ENCODE data around the gene DDI2. TPM values are rescaled to one million over a fixed set of nuclear protein-coding genes. Genes with fewer than 3 reads are reported as not detected.

The DDI2 gene
- total and polyA plus RNA-seq, 4 donors = 9.5 to 72.5 (median 42.0) TPM

DNA sequence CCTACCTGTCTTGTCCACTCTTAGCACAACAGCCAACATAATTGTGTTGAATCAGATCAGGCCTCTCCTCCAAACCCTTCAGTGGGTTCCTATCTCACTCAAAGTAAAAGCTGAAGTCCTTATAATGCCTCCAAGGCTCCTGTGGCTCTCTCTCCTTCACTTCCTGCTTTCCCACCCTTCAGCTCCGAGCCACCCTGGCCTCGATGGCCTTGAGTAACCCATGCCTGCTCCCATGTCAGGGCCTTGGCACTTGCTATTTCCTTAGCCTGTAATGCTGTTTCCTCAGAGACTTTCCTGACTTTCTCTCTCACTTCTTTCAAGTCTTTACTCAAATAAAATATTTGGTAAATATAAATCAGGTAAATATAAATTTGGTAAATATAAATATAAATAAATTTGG, 58.8 kb downstream of the DDI2 start:
- Histone ChIP-seq H3K9me3 (ENCODE audit: control insufficient read depth in 4 of 4, low read length in 3 of 4) (no peaks in the 10 kb centered on the region), H3K9ac (ENCODE audit: low read depth in 1 of 2, low read length in 2 of 2) (no peak overlapping the region), H3K4me3 (ENCODE audit: low read depth in 1 of 3, low read length in 3 of 3) (no peak overlapping the region), H3K4me1 (ENCODE audit: control insufficient read depth in 4 of 4, insufficient read depth in 4 of 4, low read length in 3 of 4) (no peaks in the 10 kb centered on the region), H3K27me3 (ENCODE audit: control insufficient read depth in 4 of 4, insufficient read depth in 4 of 4, low read length in 3 of 4) (no peaks in the 10 kb centered on the region), H3K36me3 (ENCODE audit: control insufficient read depth in 4 of 4, insufficient read depth in 3 of 4, low read depth in 1 of 4, low read length in 3 of 4) (no peaks in the 10 kb centered on the region), H3K27ac (ENCODE audit: low read depth in 1 of 2, low read length in 2 of 2) (no peak overlapping the region)
- TF ChIP-seq FOXA1 (IDR thresholded peaks at IDR 0.05) = no peak
- no peak for TF ChIP-seq HNF4A (conservative IDR thresholded peaks at IDR 0.05)
- no peak for TF ChIP-seq REST (IDR thresholded peaks at IDR 0.05)
- no peak for TF ChIP-seq HNF4G (IDR thresholded peaks at IDR 0.05)
- TF ChIP-seq FOXA2 (IDR thresholded peaks at IDR 0.05) = no peak
- TF ChIP-seq, protein P1, sequence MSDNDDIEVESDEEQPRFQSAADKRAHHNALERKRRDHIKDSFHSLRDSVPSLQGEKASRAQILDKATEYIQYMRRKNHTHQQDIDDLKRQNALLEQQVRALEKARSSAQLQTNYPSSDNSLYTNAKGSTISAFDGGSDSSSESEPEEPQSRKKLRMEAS (IDR thresholded peaks at IDR 0.05) = no peak
- WGBS = 78% methylated on average over 2 of the region's 2 CpGs
- DNase-seq (ENCODE audit: low spot score) = no peak

- WGBS = 90% methylated on average over 6 of the region's 6 CpGs
- H3K4me3 ChIP-seq (ENCODE audit: low read depth in 1 of 3, low read length in 3 of 3) = no peak overlapping the region
- no peak overlapping the region for H3K9ac ChIP-seq (ENCODE audit: low read depth in 1 of 2, low read length in 2 of 2)
- DNase-seq (ENCODE audit: low spot score) = no peak
- no peaks in the 10 kb centered on the region for H3K36me3 ChIP-seq (ENCODE audit: control insufficient read depth in 4 of 4, insufficient read depth in 3 of 4, low read depth in 1 of 4, low read length in 3 of 4)
- TF ChIP-seq, protein P1 (IDR thresholded peaks at IDR 0.05) = no peak
- TF ChIP-seq RXRA (IDR thresholded peaks at IDR 0.05) = no peak
- no peak for TF ChIP-seq FOXA1 (IDR thresholded peaks at IDR 0.05)
- TF ChIP-seq TAF1 (conservative IDR thresholded peaks at IDR 0.05) = no peak
- TF ChIP-seq FOXA2 (IDR thresholded peaks at IDR 0.05) = no peak
- TF ChIP-seq HNF4A (conservative IDR thresholded peaks at IDR 0.05) = no peak
- TF ChIP-seq, protein P2, sequence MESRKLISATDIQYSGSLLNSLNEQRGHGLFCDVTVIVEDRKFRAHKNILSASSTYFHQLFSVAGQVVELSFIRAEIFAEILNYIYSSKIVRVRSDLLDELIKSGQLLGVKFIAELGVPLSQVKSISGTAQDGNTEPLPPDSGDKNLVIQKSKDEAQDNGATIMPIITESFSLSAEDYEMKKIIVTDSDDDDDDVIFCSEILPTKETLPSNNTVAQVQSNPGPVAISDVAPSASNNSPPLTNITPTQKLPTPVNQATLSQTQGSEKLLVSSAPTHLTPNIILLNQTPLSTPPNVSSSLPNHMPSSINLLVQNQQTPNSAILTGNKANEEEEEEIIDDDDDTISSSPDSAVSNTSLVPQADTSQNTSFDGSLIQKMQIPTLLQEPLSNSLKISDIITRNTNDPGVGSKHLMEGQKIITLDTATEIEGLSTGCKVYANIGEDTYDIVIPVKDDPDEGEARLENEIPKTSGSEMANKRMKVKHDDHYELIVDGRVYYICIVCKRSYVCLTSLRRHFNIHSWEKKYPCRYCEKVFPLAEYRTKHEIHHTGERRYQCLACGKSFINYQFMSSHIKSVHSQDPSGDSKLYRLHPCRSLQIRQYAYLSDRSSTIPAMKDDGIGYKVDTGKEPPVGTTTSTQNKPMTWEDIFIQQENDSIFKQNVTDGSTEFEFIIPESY (IDR thresholded peaks at IDR 0.05) = no peak
- no peak for TF ChIP-seq NR2F2 (IDR thresholded peaks at IDR 0.05)
- no peak for TF ChIP-seq RAD21 (IDR thresholded peaks at IDR 0.05)
- TF ChIP-seq, protein P3, sequence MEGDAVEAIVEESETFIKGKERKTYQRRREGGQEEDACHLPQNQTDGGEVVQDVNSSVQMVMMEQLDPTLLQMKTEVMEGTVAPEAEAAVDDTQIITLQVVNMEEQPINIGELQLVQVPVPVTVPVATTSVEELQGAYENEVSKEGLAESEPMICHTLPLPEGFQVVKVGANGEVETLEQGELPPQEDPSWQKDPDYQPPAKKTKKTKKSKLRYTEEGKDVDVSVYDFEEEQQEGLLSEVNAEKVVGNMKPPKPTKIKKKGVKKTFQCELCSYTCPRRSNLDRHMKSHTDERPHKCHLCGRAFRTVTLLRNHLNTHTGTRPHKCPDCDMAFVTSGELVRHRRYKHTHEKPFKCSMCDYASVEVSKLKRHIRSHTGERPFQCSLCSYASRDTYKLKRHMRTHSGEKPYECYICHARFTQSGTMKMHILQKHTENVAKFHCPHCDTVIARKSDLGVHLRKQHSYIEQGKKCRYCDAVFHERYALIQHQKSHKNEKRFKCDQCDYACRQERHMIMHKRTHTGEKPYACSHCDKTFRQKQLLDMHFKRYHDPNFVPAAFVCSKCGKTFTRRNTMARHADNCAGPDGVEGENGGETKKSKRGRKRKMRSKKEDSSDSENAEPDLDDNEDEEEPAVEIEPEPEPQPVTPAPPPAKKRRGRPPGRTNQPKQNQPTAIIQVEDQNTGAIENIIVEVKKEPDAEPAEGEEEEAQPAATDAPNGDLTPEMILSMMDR (IDR thresholded peaks at IDR 0.05; ENCODE audit: low read depth, low read length, missing input control) = no peak
- TF ChIP-seq GABPA (IDR thresholded peaks at IDR 0.05 in 1 of 2, conservative IDR thresholded peaks at IDR 0.05 in 1 of 2) = no peak
- no peak for TF ChIP-seq JUND (IDR thresholded peaks at IDR 0.05)
- no peak for TF ChIP-seq HNF4G (IDR thresholded peaks at IDR 0.05)
- no peaks in the 10 kb centered on the region for H3K4me1 ChIP-seq (ENCODE audit: control insufficient read depth in 4 of 4, insufficient read depth in 4 of 4, low read length in 3 of 4)
- H3K9me3 ChIP-seq (ENCODE audit: control insufficient read depth in 4 of 4, low read length in 3 of 4) = no peaks in the 10 kb centered on the region
- H3K27me3 ChIP-seq (ENCODE audit: control insufficient read depth in 4 of 4, insufficient read depth in 4 of 4, low read length in 3 of 4) = no peaks in the 10 kb centered on the region
- H3K27ac ChIP-seq (ENCODE audit: low read depth in 1 of 2, low read length in 2 of 2) = no peak overlapping the region
Measured at GRCh38 chr1:15676688-15677661, 59.7 kb downstream of the DDI2 start.
